NCI-H2107 treated with DMSO at 0.1 percent for 48 hours (cell line): ENCODE measurements around the gene CALR.
"Not testable (repeated sequence)": the region's sequence is repeated elsewhere in the genome, so short reads cannot be mapped to it uniquely, and the experiment has no call there.

Source experiments
- DNase-seq: peaks from one replicate; lab custom pipeline; 2025; ENCODE audit not compliant: unreplicated experiment; lab: John Stamatoyannopoulos, UW

CALR gene

DNA sequence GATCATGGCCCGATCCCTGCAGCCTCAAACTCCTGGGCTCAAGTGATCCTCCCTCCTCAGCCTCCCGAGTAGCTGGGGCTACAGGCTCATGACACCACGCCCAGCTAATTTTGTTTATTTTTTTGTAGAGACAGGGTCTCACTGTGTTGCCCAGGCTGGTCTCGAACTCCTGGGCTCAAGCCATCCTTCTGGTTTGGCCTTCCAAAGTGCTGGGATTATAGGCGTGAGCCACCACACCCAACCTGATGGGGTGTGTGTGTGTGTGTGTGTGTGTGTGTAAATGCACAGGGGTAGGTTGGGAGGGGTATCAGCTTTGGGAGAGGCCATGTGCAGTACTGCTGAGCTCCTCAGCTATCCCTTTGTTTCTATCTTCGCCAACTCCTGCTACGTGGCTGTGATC, 37.7 kb downstream of the CALR start:
- DNase-seq: not testable (repeated sequence)

DNA sequence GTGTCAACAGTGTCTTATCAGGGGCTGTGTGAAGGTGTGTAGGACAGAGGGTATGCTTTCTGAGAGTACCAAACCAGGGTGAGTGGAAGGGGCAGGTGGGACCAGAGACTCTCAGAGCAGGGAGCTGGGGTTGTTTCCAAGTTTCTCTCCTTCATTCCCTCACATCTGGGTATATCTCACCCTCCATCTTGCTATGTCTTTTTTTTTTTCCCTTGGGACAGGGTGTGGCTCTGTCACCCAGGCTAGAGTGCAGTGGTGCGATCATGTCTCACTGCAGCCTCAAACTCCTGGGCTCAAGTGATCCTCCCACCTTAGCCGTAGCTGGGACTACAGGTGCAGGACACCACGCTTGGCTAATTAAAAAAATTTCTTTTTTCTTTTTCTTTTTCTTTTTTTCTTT, 41.6 kb downstream of the CALR start:
- no peak for DNase-seq

DNA sequence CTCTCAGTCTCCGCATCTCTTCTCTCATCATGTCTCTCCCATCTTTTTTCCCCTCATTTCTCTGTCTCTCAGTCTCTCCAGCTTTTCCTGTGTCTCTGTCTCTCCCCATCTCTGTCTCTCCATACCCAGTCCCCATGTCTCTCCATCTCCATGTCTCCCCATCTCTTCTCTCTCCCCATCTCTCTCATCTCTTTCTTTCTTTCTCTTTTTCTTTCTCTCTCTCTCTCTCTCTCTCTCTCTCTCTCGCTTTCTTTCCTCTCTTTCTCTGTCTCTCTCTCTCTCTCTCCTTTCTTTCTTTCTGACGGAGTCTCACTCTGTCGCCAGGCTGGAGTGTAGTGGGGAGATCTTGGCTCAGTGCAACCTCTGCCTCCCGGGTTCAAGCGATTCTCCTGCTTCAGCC, 44.2 kb downstream of the CALR start:
- no peak for DNase-seq

DNA sequence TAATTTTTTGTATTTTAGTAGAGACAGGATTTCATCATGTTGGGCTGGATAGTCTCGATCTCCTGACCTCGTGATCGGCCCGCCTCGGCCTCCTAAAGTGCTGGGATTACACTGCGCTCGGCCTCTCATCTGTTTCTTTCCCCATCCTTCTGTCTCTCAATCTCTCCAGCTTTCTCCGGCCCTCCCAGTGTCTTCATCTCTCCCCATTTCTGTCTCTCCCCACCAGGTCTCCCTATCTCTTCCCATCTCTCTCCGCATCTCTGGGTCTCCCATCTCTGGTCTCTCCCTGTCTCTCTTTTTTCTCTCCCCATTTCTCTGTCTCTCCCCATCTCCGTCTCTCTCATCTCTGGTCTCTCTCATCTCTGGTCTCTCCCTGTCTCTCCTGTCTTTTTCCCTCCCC, 44.7 kb downstream of the CALR start:
- DNase-seq: no peak

DNA sequence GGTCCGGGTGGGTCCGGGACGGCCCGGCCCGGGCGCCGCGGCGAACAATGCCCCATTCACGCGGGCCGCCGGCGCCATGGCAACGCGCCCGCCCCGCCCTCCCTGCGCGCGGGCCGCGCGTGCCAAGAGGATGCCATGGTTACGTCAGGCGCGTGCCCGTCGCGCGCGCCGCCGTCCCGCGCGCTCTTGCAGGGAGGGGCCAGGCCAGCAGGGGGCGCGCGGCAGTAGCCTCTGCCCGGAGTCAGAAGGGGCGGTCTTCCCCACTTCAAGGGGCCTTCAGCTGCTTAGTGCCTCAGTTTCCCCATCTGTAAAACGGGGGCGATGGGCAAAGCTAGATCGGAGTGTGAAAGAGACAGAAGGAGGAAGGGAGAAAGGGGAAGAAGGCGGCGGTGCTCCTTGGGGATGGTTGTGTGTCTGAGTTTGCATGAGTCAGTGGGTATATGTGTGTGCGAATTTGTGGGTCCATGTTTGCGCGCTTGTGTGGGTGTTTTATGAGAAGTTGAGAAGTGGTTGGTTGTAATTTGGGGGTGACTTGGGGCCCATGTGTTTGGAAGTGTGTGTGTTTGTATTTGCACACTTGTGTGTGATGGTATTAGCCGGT, 45.2 kb downstream of the CALR start:
- DNase-seq: no peak

DNA sequence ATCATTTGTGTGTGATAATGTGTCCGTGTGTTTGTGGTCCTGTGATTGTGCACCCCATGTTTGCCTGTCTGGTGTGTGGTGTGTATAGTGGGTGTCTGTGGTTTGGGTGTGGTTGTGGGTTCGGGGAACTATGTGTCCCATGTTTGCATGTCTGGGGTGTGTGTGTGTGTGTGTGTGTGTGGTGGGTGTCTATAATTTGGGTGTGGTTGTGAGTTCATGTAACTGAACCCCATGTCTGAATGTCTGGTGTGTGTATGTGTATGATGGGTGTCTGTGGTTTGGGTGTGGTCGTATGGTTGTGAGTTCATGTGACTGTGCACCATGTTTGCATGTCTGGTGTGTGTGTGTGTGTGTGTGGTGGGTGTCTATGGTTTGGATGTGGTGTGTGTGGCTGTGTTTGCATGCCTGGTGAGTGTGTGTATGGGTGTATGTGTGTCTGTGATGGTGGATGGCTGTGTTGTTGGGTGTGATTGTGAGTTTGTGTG, 45.8 kb downstream of the CALR start:
- no peak for DNase-seq

DNA sequence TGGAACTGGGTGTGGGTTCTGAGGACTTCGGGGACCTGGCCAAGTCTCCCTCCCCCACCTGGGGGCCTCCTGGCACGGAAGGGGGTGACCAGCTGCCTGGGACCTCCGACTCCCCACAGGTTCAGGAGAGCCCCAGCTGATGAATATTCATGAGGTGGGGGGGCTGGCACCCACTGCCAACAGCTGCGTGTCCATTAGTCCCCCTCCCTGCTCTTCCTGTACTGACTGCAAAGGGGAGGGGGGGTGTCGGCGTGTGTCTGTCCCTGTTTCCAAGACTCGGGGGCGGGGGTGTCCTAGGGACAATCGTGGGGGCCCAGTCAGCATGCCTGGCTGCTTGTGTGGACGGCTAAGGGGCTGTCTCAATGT, 46.3 kb downstream of the CALR start:
- DNase-seq: no peak

DNA sequence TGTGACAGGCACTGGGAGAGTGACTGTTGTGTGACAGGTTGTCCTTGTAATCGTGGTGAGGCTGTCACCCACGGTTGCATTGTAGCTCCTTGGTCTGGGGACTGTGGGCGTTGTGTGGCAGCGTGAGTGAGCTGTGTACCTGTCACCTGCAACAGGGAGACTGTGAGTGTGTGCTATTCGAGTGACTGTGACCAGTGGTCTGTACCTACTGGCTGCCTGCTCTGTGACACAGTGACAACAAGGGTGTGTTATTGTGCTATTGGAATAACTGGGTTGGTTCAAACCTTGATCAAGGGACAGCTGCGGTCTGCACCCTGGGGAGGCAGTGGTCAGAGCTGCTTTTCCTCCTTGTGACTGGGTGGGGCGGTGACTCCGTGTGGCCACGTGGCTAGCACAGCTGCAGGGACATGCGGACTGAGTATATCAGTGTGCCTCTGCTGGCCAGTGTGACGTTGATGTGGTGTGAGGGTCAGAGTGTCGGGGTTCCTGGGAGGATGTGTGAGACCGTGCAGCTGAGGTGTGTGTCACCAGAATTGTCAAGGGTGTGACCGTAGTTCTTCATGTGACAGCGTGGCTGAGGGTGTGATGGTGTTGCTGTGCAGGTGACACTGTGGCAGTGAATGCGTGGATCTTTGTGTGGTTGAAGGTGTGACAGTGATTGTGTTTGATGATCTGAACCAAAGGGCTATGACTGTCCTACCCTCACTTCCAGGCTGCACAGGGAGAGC, 46.8 kb downstream of the CALR start:
- DNase-seq: peak; percentile 36

DNA sequence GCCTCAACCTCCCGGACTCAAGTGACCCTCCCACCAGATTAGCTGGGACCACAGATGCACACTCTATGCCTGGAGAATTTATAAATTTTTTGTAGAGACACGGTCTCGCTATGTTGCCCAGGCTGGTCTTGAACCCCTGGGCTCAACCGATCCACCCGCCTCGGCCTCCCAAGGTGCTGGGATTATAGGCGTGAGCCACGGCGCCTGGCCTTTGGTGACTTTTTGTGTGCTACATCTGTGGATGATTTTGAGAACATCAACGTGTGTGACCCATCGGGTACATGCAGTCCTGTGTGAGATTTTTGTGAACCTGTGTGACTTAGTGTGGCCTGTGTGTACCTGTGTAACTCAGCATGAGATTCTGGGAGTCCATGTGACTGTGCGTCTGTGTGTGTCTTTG, 48.3 kb downstream of the CALR start:
- DNase-seq: no peak

DNA sequence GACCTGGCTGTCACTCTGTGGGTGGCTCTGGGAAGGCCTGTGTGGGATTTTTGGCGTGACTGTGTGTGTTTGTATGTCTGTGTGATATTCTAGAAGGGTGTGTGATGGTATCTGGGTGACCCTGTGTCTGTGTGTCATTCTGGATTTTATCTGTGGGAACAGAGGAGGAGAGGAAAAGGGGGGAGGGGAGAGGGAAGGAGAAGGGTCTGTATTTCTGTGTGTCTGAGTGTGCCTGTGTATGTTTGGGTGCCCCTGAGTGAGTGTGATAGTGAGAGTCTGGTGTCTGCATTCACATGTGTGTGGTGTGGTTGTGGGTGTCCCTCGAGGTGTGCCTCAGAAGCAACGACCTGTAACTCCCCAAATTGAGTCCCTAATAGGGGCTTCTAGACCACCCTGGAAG, 48.8 kb downstream of the CALR start:
- no peak for DNase-seq

DNA sequence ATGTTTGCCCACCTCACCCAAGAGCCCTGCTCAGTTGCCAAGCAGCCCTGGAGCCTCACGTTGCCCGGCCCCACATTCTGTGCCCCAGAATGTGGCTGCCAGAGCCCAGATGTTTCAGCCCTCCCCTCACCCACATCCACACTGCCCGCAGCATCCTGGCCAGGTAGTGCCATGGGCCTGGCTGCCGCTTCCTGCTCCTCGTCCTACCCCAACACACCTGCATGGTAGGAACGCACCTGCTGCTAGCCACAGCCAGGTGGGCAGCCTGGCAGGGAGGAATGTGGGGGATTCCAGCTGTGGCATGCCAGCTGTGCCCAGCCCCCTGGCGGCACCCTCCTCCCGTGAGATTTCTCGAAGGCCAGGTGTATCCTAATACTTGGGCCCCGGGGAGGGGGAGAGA, 49.4 kb downstream of the CALR start:
- DNase-seq: no peak

DNA sequence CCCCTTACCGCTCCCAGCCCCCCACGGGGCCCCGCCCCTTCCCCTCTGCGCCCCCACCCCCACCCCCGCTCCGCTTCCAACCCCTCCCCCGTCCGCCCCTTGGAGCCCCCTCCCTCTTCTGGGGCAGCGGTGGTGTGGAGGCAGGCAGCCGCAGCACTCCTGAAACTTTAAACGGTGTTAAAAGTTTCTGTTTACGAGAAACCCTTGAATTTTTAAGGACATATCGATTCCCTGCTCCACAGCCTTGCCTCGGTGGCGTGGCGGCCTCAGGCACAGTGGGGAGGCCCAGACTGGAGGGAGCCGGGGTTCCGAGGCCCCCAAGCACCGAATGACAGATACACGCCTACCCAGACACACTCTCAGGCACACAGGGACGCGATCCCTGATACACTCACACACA, 52.0 kb downstream of the CALR start:
- DNase-seq: no peak

DNA sequence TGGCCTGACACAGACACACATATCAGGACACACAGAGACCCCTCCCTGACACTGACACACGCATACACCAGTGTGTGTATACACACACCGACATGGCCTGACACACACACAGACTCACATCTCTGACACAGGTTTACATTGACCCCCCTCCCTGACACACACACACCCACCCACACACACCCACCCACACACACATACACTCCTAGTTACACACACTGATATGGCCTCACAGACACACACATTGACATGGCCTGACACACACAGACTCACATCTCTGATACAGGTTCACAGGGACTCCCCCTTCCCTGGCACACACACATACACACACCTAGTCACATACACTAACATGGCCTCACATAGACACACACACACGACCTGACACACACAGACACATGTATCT, 52.4 kb downstream of the CALR start:
- DNase-seq: no peak

DNA sequence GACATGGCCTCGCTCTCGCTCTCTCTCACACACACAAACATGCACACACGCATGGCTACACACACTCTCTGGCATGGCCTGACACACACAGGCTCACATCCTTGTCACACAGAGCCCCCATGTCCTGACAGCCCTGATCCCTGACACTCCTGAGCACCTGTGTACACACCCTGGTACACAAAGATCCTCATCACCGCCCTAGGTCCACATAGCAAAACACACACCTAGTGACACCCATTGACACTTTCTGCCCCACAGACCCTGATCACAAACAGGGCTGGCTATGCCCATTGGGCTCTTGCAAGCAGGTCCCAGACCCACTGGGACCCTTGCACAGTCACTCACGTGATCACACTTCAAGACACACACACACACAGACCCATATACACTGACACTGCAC, 52.9 kb downstream of the CALR start:
- DNase-seq: no peak

DNA sequence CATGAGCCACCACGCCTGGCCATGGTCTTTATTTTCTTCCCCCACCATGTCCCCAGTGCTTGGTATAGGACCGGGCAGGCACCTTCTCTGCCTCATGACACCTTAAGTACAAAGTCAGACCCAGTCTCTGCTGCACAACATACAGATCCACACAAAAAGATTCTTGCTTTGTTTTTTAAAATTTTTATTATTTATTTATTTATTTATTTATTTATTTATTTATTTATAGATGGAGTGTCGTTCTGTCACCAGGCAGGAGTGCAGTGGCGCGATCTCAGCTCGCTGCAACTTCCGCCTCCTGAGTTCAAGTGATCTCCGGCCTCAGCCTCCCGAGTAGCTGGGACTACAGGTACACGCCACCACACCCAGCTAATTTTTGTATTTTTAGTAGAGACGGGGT, 54.3 kb downstream of the CALR start:
- no peak for DNase-seq

DNA sequence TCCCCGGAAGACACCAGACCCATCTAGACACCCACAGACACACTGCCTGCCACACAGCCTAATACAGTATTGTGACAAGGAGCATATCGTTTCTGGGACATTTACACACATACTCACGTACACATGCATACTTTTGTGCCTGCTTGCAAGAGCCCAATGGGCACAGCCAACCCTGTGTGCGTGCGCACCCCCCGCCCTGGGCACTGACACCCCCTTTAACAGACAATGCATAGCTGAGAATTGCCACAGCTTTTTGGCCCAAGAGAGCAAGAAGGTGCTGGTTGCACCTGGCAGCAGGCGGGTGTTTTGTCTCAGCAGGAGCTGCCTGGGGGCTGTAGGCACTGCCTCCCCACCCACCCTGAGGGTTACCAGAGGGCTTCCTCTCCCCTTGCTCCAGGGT, 55.2 kb downstream of the CALR start:
- DNase-seq: no peak
